GM19035 (cell line): Measurements from ENCODE around the gene NKAIN2.

Experiments used
- ATAC-seq: cut with Tn5 transposase; IDR thresholded peaks from one replicate; pipeline ENCODE4 v1.9.1; 2021; ENCODE audit not compliant: unreplicated experiment

Gene NKAIN2

DNA sequence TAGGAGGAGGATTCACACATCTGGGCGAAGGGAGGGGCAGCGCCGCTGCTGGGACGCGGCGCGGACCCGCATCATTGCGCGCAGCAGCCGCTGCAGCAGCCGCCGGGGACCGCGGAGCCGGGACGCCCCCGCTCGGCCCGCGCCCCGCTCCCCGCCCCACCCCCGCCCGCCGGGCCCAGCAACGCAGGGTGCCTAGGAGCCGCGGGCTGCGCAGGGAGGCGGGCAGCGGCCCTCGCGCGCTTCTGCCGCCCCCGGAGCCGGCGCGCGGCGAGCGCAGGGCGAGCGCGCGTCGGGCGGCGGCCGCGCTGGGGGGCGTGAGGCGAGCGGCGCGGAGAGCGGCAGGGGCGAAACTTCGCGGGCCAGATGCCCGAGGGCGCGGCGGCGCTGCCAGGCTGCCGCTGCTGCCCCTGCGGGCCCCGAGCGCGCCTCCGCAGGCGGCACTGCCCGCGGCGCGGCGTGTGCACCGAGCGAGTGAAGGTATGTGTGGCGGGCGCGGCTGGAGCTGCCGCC, at the start of gene NKAIN2:
TSS of gene NKAIN2 (plus strand) at position 362 of the 510 bp plus-strand sequence.
- peak; percentile 22 for ATAC-seq

DNA sequence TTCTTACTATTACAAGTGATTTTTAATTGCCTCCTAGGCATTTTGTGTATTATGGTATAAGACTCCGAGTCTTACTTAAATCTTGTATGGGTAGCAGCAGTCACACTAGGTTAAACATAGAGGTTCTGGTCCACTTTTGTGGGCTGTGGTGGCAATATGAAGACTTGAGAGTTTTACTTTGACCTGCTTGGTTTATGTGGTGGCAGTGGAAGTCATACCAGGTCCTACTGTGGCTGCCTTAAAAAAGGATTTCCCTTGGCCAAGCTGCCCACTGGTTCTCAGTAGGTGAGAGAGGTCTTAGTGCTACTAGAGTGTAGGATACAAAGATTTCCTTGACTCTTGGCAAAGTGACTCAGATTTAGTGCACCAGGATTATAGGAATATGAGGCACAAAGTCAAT, 44.2 kb upstream of the NKAIN2 start:
- ATAC-seq, result no peak

DNA sequence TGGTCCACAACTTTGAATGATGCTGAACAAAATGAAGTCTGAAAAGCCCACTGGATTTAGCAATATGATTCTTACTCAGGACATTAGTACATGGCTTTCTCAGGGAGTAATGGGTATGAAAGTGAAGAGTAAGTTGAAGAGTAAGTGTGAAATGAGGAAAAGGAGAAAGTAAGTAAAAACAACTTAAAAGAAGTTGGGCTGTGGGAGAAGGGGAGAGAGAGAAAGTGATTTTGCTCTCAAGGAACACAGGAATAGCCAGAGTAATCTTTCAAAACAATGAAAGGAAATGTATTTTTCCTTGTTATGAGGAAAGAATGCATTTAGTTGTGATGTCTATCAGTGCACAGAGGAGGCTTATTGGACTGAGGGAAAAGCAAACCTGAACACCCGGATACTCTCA, 39.8 kb upstream of the NKAIN2 start:
- no peak for ATAC-seq

DNA sequence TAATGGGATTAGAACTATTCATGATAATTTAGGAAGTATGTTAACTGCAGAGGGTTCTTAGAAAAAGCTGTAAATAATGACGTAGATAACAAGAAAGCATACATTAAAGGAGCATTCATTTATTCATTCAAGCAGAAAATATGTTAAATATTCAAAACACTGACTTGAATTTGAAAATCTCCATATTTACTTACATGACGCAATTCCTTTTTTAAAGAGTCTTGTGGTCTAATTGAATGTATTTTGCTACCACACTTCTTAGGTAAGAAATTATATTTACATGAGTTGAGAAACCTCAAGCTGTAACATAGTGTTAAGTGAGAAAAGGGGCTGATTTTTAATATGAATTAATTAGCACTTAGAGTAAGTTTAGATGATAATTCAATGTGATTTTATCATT, 38.9 kb upstream of the NKAIN2 start:
- no peak for ATAC-seq

DNA sequence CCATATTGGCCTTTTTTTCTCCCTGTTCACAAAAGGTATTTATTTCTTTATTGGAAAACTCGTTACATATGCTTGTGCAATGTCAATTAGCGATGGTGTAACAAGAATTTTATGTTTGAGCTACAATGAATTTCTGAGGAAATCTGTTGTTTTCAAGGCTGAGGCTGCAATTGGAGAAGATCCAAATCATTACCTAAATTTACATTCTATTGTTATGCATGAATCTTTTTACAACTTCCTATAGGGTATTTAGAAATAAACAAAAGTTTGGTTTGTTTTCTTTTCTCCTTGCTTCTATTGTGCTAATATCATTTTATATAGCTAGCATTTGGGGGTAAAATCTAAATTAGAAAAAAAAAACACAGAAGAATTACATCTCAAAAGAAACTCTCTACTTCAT, 34.7 kb upstream of the NKAIN2 start:
- no peak for ATAC-seq

DNA sequence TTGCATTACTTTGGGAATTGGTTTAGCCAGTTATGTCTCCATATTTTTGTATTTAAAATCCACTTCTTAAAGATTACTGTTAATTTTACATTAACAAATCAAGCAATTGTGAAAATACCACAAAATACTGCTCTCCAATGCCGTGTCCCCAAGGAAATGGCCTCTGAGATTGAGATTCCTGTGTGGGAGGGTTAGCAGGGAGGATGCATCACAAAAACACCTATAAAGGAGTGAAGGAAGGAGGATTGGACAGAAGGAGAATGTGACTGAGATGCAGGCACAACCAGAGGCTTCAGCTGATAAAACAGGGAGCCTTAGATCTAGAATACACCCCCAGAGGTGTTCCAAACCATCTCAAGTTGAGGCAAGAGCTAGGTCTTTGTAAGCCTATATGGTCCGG, 34.2 kb upstream of the NKAIN2 start:
- ATAC-seq, result no peak

DNA sequence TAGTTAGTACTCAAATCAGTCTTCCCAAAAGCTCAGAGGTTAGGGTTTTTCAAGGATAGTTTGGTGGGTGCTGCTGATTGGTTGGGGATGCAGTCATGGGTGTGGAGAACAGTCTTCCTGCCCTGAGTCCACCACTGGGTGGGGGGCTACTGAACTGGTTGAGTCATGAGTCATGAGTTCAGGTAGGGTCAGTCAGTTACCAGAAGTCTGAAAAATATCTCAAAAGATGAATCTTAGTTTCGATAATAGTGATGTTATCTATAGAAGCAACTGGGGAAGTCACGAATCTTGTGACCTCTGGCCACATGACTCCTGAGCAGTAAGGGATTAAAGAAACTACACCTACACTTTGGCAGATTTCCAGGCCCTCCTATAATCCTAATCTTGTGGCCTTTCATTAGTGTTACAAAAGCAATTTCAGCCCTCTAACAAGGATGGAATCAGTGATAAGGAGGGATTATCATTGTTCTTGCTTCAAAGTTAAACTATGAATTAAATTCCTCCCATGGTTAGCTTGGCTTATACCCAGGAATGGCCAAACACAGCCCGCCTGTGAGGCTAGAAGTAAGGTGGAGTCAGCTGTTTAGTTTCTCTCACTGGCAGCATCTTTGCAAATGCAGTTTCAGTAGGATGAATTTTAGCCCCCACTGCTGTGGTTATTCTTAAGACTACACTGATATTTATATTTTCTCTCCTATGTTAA, 33.3 kb upstream of the NKAIN2 start:
- ATAC-seq, result no peak

DNA sequence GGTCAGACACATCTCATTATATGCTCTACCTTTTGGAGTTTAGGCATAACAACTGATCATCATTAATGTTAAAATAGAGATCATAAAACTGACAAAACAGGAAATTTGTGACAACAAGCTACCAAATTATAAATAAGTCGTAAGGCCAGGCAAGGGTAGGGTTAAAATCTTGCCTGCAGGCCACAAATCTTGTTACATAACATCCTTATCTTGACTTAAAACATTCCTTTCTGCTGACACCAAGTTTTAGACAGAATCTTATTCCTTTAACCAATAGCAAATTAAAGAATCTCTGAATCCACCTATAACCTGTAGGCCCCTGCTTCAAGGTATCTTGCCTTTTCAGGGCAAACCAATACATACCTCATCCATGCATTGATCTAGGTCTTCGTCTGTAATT, 32.5 kb upstream of the NKAIN2 start:
- no peak for ATAC-seq

DNA sequence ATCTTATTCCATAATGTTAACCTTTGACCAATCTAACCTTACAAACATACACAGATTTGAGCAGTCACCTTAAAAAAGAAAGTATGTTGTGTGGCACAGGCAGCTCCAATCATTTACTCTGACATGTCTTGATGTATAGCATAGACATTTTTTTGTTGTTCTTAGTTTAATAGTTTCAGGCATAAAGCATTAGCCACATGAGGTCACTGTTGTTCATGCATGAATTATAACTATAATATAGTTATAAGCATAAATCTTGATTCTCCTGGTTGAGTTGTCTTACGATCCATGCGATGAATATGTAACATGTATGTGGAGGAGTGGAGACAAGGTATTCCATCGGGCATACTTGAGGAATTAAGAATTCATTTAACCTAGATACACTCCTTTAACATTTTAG, 26.1 kb upstream of the NKAIN2 start:
- ATAC-seq, result no peak

DNA sequence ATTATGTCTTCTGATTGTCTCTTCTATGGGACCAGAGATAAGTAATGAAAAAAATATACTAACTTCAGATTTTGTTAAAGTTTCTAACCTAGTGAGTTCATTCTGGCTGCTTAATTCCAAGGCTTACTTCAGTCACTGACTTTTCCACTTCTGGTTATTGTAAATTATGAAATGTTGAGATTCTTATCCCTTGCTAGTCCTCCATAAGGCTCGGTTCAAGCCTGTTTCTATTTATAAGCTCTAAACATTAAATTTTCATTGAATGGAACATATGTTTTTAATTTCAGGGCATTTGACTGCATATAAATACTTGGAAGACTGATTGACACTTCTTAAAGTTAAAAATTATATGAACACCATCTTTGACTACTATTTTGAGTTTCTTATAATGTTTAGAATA, 23.6 kb upstream of the NKAIN2 start:
- no peak for ATAC-seq

DNA sequence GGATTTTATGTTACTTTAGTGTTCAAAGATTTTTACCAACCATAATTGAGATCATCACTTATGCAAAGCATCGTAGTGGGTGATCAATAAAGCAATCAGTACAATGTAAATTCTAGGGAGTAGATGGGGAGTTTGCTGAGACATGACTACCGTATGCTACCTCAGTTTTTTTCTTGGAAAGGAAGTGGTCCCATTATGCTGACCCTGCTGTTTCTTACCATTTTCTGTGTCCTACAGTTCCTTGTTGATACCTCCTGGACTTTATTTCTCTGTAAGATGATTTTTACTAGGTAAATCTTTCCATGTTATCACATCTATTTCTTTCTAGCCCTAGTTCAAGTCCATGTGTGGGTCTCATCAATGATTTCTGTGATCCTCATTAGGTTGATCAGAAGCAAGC, 19.3 kb upstream of the NKAIN2 start:
- ATAC-seq, result no peak

DNA sequence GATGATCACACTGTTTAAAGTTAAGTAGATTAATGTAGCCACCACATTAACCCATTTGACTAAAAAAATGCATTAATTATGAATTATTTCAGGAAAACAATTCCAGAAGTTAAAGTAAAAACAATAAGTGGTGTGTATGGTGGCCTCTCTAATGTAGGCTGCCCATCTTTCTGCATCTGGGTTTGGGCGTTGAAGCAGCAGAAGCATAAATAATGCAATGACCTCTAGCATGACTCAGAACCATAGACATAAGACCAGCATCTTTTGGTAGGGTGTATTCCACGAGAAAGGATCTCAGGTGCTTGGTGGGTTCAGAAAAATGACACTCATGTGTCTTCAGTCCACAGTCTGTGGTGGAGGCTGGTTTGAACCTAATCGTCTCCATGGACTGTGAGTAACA, 18.6 kb upstream of the NKAIN2 start:
- no peak for ATAC-seq

DNA sequence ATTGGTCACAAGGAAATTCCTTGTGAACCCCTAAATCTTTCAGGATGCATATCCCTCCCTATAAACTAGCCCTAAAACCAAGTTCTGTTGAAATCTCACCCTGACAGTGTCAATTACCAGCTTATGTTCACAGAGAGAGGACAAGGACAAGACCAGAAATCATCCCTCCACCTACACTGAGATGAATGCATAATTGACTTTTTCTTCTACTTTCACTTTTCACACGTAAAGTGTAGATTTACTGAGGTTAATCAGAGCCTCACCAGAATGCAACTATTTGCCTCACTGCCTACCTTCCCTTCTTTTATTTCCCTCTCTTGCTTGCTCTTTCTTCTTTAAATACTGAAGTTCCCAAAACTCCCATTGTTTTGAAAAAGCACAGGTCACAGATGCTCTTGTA, 15.3 kb upstream of the NKAIN2 start:
- no peak for ATAC-seq

DNA sequence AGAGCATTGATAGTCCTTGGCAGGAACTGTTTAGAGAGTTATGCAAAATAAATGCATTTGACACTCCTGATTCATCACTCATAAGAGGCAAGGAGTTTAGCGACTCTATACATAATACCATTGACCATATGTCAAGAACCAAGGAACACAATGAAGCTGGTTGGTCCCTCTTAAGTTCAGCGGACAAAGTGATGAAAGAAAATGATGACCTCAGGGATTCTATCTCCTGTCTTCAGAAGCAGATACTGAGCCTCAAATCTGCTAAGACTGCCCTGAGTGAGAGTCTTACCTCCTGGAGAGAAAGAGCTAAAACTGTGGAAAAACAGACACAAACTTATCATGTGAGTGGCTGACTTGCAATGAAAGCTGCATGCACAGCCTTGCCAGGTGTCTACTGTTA, 9.5 kb upstream of the NKAIN2 start:
- no peak for ATAC-seq

DNA sequence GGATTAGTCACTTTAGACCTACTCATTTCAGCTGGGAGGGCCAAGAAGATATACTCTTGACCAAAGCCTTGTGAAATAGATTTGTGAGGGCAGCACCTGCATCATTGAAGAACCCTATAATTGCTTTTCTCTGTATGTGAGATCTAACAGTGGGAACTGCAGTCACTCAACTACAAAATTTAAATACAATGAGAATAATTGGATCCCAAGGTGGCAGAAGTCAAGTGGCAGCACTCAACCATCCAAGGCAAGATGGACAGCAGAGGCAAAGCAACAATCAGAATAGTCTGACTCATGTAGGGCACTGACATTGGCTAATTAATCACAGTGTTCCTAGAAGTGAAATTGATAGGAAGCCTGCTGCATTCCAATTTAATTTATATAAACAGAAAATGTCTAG, 8.9 kb upstream of the NKAIN2 start:
- ATAC-seq, result no peak

DNA sequence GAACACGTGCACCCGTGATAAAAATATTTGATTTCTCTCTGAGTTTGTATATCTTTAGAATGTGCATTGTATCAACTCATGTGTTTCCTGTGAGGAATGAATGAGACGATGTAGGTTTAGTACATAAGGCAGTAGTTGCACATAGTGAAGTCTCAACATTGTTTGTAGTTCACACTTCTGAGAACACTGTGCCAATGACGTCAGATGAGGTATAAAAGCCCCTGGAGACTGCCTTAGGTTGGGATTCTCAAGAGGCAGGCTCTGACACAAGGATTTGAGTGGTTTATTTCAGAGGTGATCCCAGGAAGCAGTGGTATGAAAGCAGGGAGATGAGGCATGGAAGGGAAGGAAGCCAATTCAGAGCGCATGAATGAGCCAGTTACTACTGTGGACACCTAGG, 2.6 kb upstream of the NKAIN2 start:
- no peak for ATAC-seq

DNA sequence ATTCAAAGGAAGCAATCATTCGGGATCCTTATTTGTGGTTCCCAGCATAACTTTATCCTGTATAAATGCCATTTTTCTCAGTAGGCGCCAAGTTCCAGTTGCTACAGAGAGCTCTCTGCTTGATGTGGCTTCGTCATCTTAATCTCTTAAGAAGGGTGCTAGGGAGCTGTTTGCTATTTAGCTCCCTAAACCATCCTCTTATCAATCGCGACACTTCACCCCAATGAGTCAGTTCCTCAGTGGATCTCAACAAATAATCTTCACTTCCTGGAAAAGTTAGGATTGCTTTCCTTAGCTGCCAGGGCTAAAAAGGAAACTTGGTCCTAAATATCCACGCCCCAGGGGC, 1.3 kb upstream of the NKAIN2 start:
- peak; percentile 14 for ATAC-seq

DNA sequence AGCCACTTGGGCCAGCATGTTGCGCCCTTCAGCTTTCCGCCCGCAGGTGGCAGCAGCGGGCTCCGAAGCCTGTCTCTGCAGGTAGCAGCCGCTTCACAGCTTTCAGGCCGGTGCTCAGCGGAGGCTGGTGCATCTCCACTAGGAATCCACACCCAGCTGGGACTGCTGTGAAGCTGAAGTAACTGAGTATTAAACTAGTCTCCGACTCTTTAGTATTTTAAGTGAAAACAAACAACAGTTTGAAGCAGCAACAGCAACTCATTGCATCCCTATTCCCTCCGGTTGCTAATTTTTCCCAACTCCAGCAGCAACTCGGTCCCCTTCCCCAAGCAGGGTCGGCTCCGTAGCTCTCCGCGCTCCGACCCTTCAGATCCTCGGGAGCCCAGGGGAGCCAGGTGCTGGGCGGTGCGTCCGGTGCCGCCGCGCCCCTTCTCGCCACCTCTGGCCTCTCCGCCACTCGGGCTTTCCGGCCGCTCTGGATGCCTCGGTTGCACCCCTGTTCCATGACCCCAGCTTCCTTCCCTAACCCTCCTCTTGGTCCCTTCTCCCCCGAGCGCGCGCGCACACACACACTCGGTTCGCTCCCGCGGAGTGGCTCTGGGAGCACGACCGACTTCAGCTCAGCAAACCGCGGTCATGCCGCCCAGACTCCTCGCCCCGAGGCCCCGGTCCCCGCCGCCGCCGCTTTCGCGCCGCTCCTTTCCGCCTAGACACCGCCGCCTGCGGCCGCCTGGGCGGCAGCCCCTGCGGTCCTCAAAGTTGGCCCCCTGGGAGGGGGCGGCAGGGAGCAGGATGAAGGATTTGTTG, 765 bp upstream of the NKAIN2 start:
- peak; percentile 98 for ATAC-seq

DNA sequence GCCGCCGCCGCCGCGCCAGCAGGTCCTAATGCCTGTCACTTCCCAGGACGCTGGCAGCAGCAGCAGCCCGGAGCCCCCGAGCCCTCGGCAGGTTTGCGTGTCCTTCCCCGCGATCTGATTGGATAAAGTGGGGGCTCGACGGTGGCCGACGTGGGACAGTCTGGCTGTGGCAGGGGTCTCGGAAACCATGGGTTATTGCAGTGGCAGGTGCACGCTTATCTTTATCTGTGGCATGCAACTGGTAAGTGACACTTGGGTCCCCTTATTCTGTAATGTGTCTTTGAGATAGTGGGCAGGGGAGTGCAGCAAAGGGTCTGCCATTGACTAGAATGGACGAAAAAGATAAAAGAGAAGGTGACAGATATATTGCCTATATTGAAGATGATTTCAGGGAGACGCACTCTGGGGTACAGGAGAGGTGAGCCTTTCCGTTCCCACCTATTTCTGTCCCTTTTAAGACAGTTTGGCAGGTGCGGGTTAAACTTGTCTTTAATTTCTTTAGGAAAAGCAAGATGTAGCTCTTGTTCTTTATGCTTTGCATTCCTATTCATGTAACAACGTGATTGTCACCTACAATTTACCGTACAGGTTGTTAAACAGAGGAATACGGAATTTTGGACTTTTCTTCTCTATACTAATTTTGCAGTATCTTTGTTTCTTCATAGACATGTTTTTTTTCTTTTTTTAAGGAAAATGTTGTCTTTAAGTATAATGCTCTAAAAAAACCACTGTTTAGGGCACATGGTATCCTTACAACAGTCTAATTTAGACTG, 535 bp downstream of the NKAIN2 start:
- peak; percentile 10 for ATAC-seq

DNA sequence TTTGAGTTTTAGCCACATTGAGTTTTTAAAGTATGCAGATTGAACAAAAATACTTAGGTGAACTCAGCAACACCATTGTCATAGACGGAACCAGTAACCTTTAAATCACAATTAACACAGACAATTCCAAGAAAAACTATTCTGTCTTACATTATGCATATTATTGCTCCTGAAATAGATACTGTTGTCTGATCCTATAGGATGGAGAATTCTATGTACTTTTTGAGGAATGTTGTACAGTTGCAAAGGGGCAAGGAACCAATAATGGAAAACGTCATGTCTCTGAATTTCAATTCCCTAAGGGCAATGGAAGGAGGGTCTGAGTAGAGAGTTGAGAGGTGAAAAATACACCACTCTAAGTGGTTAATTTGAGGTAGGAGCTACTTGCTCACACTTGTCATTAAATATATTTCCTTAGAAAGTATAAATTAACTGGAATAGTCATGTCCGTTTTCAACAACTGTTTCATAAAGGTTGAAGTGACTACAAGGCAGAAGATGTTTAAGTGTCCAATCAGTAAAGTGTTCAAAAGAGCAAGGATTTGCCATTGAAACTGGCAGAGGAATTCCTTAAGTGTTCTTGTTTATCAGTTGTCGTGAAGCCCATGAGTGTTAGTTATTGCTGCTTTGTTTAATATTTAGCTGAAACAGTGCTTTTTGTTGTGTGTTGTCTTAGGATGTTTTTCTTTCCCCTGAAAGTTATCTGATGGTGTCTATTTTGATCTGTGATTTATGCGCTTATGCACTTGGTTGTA, 1.3 kb downstream of the NKAIN2 start:
- no peak for ATAC-seq

DNA sequence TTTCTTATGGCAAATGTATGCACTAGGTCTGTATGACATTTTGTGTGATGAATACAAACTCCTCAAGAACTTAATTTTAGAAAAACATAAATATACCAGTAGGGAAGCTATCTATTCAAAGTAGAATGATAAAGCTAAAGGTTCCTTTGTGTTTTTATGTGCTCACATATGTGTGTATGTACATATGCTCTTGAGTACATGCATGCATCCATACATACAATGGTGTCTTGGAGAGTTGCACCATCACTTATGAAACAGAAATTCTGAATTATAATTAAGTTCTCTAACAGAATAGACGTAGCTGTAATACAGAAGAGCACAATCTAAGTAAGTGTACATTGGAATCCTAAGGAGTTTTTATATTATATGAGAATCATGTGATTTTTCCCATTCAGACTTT, 2.3 kb downstream of the NKAIN2 start:
- no peak for ATAC-seq
